IPS DF 6.9 (cell line): ENCODE measurements around the gene ITPR2.

Experiments
- DNase-seq: peaks from one replicate; pipeline ENCODE4 v3.0.0-alpha.2; 2013; ENCODE audit warnings: low read depth, low spot score
- H3K27ac ChIP-seq: one replicate; pipeline ENCODE4 v1.5.1; 2013; ENCODE audit warnings: low read length, control low read depth
- H3K27me3 ChIP-seq: 2 replicates; pipeline ENCODE4 v1.6.1; 2013; ENCODE audit warnings: mild to moderate bottlenecking, low read length; ENCODE audit not compliant: control insufficient read depth, insufficient read depth
- H3K36me3 ChIP-seq: 2 replicates; pipeline ENCODE4 v1.6.1; 2013; ENCODE audit warnings: low read length; ENCODE audit not compliant: control insufficient read depth, insufficient read depth
- H3K4me1 ChIP-seq: 2 replicates; pipeline ENCODE4 v1.6.1; 2013; ENCODE audit warnings: low read length; ENCODE audit not compliant: control insufficient read depth, insufficient read depth
- H3K4me3 ChIP-seq: 2 replicates; pipeline ENCODE4 v1.5.1; 2013; ENCODE audit warnings: mild to moderate bottlenecking, low read length
- H3K9me3 ChIP-seq: 2 replicates; pipeline ENCODE4 v1.6.1; 2013; ENCODE audit warnings: low read length, inconsistent platforms; ENCODE audit not compliant: control insufficient read depth, insufficient read depth
- WGBS: extraction: QIAGEN DNeasy Blood & Tissue Kit; methylation state at CpG from one replicate; pipeline ENCODE4 v1.1.7; 2013; ENCODE audit warnings: mixed read lengths, missing lambda C conversion rate; ENCODE audit not compliant: insufficient read length, insufficient coverage; 5-methylcytosine and 5-hydroxymethylcytosine counted together

ITPR2 gene

DNA sequence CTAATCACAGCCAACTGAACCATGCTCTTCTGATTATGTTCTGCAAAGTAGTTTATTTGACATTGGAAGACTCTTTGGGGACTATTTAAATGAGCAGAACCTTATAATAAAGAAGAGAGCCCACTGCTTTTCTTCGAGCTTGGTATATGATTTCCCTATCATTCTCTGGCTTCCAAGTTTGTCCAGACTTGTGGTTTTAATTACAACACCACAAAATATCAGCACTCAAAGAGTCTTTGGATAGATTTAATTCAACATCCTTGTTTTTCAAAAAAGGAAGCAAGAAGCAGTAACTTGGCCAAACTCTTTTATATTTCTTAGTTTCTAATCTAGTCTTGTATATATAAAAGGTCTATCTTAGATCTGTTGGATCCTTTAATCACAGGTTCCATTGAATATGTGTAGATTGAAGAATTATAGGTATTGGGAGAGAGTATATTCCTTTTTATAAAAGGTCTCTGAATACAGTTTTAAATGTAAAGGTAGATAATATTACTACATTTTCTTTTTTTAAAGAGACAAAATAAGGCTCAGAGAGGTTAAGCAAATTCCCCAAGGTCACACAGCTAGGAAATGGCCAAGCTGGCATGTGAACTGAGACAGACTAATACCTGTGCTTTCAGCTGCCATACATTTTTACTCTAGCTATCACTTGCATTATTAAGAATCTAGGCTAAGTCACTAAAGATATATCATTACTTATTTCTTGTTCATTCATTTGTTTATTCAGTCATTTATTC is 464.8 kb downstream of the ITPR2 start:
- Histone ChIP-seq H3K27ac (no peak overlapping the region), H3K4me1 (no peaks in the 10 kb centered on the region), H3K27me3 (no peaks in the 10 kb centered on the region; the same call in 1 of the 2 replicates), H3K4me3 (no peak overlapping the region), H3K9me3 (no peaks in the 10 kb centered on the region), H3K36me3 (no peaks in the 10 kb centered on the region)
- no peak for DNase-seq
- no CpG with 5 or more reads among the region's 1 CpG for WGBS

DNA sequence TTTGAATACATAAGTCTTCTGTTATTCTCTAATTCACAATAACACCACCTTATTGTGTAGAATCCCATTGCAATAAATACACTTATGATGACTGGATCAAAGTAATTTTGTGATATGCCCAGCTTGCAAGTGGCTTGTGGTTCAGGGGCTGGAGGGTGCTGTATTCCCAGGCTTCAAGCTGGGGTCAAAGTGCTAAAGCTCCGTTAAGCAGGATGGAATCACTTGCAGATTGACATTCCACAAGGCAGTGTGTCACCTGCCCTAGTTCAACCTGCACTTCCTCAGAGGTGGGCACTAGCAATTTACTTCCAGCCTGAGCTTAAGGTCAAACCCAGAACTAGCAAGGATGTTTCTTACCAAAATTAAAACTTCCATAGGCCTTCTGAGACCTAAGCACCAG is 471.0 kb downstream of the ITPR2 start:
- Histone ChIP-seq H3K27me3 (no peaks in the 10 kb centered on the region; the same call in 1 of the 2 replicates), H3K27ac (no peak overlapping the region), H3K4me1 (no peaks in the 10 kb centered on the region), H3K9me3 (no peaks in the 10 kb centered on the region), H3K36me3 (no peaks in the 10 kb centered on the region), H3K4me3 (no peak overlapping the region)
- DNase-seq, result no peak
- WGBS, result no CpG with 5 or more reads among the region's 1 CpG

GRCh38 chr12:26360062-26360461 is 472.9 kb downstream of the ITPR2 start:
- Histone ChIP-seq H3K27ac (no peak overlapping the region), H3K4me1 (no peaks in the 10 kb centered on the region), H3K36me3 (no peaks in the 10 kb centered on the region), H3K4me3 (no peak overlapping the region), H3K9me3 (no peaks in the 10 kb centered on the region), H3K27me3 (no peaks in the 10 kb centered on the region; the same call in 1 of the 2 replicates)
- DNase-seq, result no peak
- 100% methylated on average over 2 of the region's 10 CpGs for WGBS

- no peak overlapping the region for H3K4me3 ChIP-seq
- H3K9me3 ChIP-seq, result no peaks in the 10 kb centered on the region
- WGBS, result no CpG with 5 or more reads among the region's 5 CpGs
- H3K27me3 ChIP-seq, result no peaks in the 10 kb centered on the region; the same call in 1 of the 2 replicates
- H3K36me3 ChIP-seq, result no peaks in the 10 kb centered on the region
- no peaks in the 10 kb centered on the region for H3K4me1 ChIP-seq
- DNase-seq, result no peak
- H3K27ac ChIP-seq, result no peak overlapping the region
Observed at GRCh38 chr12:26359576-26359975, 473.4 kb downstream of the ITPR2 start.

- Histone ChIP-seq H3K9me3 (no peaks in the 10 kb centered on the region), H3K36me3 (no peaks in the 10 kb centered on the region), H3K27me3 (no peaks in the 10 kb centered on the region), H3K4me1 (no peaks in the 10 kb centered on the region), H3K4me3 (no peak overlapping the region), H3K27ac (no peak overlapping the region)
- no peak for DNase-seq
Observed at GRCh38 chr12:26358651-26359050, 474.3 kb downstream of the ITPR2 start.

DNA sequence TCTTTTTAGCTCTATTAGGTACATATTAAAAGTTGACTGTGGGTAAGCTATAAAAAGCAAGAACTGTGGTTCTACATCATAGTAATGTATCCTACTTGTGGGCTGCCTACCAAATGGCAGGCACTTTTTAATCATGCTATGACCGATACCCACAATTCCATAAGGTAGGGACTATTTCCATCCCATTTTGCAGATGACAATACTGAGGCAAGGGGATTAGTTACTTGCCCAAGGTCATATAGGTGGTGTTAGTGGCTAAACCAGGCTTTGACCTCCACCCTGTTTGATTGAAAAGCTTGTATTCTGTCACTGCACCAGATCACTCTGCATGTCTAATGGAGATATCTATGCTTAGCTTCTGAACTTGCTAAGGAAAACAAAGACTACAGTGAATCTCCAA is 485.7 kb downstream of the ITPR2 start:
- Histone ChIP-seq H3K9me3 (no peaks in the 10 kb centered on the region), H3K4me3 (no peak overlapping the region), H3K36me3 (no peaks in the 10 kb centered on the region), H3K27me3 (no peaks in the 10 kb centered on the region), H3K4me1 (0 out of 2 replicates have a peak, but pooled peaks cover 1% of the 10 kb centered on the region), H3K27ac (no peak overlapping the region)
- DNase-seq, result no peak
- WGBS, result no CpG with 5 or more reads among the region's 1 CpG

DNA sequence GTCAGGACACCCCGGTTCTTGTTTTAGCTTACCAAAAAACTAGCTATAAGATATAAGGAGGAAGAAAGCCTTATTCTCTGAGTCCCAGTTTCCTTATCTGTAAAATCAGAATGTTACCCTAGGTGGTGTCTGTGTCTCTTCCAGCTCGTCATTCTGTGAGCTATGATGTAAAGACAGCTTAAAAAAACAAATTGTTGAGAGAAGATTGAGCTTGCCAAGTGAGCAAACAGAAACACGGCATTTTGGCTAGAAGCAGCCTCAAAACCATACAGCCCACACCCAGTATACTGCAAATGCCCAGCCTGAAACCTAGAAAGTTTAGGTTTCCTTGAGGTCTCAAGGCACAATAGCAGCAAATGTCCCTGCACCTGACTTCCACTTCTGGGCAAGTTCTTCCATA is 486.3 kb downstream of the ITPR2 start:
- H3K27ac ChIP-seq, result no peak overlapping the region
- H3K36me3 ChIP-seq, result no peaks in the 10 kb centered on the region
- H3K9me3 ChIP-seq, result no peaks in the 10 kb centered on the region
- H3K4me1 ChIP-seq, result 0 out of 2 replicates have a peak, but pooled peaks cover 2% of the 10 kb centered on the region
- WGBS, result no CpG with 5 or more reads among the region's 3 CpGs
- H3K27me3 ChIP-seq, result no peaks in the 10 kb centered on the region
- no peak overlapping the region for H3K4me3 ChIP-seq
- DNase-seq, result no peak

GRCh38 chr12:26345471-26346003 is 487.5 kb downstream of the ITPR2 start:
- no peak for DNase-seq
- no peaks in the 10 kb centered on the region for H3K36me3 ChIP-seq
- no CpG with 5 or more reads among the region's 2 CpGs for WGBS

DNA sequence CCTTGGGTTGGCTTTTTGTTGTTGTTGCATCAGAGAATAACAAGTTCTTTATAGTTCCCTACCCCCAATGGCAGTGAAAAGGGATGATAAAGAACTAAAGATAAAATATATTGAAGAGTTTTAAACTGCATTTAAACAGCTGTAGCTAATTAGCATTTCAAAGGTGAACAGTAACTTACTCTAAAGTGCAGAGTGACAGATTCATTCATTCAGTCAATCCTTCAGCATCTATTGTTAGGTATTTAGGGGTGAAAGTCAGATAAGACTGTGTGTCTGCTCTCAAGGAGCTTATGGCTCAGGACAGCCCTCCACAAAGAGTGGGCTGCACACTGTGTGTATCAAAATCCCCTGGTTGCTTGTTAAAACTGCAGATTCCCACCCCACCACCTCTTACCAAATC is 491.5 kb downstream of the ITPR2 start:
- DNase-seq, result no peak
- no peak overlapping the region for H3K4me3 ChIP-seq
- H3K27me3 ChIP-seq, result no peaks in the 10 kb centered on the region
- no peak overlapping the region for H3K27ac ChIP-seq
- H3K9me3 ChIP-seq, result no peaks in the 10 kb centered on the region
- no peaks in the 10 kb centered on the region for H3K36me3 ChIP-seq
- H3K4me1 ChIP-seq, result 0 out of 2 replicates have a peak, but pooled peaks cover 2% of the 10 kb centered on the region

More at GRCh38 chr12:26345471-26346003, 487.5 kb downstream of the ITPR2 start:
- no peaks in the 10 kb centered on the region for H3K9me3 ChIP-seq
- no peak overlapping the region for H3K4me3 ChIP-seq
- H3K27ac ChIP-seq, result no peak overlapping the region
- H3K27me3 ChIP-seq, result no peaks in the 10 kb centered on the region
- H3K4me1 ChIP-seq, result 0 out of 2 replicates have a peak, but pooled peaks cover 2% of the 10 kb centered on the region

DNA sequence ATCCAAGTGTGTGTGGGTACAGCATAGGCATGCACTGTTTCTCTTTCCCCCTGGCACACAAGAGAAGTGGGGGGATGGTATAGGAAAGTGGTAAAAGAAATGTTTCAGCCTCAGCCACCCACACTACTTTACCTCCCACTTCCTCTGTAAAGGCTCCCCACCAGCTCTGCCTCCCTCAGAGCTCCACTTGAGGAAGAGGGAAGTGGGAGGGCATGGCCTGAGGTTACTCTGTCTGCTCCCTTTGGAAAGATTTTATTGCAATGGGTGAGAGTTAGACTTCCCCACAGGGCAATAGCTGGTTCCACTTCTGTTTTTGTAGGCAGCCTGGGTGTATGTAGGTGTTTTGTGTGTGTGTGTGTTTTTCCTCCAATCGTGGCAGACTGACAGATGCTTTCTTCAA is 492.3 kb downstream of the ITPR2 start:
- no CpG with 5 or more reads among the region's 1 CpG for WGBS
- H3K27me3 ChIP-seq, result no peaks in the 10 kb centered on the region
- no peak overlapping the region for H3K4me3 ChIP-seq
- H3K36me3 ChIP-seq, result no peaks in the 10 kb centered on the region
- no peak for DNase-seq
- H3K27ac ChIP-seq, result no peak overlapping the region
- 0 out of 2 replicates have a peak, but pooled peaks cover 2% of the 10 kb centered on the region for H3K4me1 ChIP-seq
- no peaks in the 10 kb centered on the region for H3K9me3 ChIP-seq

GRCh38 chr12:26339976-26340375 is 493.0 kb downstream of the ITPR2 start:
- no peaks in the 10 kb centered on the region for H3K27me3 ChIP-seq
- 0 out of 2 replicates have a peak, but pooled peaks cover 2% of the 10 kb centered on the region for H3K4me1 ChIP-seq
- H3K27ac ChIP-seq, result no peak overlapping the region
- no peaks in the 10 kb centered on the region for H3K36me3 ChIP-seq
- no peaks in the 10 kb centered on the region for H3K9me3 ChIP-seq
- no peak overlapping the region for H3K4me3 ChIP-seq
- no peak for DNase-seq
- no CpG with 5 or more reads among the region's 13 CpGs for WGBS
